Effector memory CD4-positive, alpha-beta T cell (primary cell): Measurements from ENCODE around the gene UQCRHL.
"Not testable (repeated sequence)": the region's sequence is repeated elsewhere in the genome, so short reads cannot be mapped to it uniquely, and the experiment has no call there.

Experiments used
- DNase-seq, 3 donors: peaks; one replicate each; pipeline ENCODE4 v3.0.0-alpha.2; 2020
- H3K27ac ChIP-seq: 2 replicates; pipeline ENCODE4 v1.7.0; 2013; ENCODE audit warnings: mild to moderate bottlenecking, low read length, moderate library complexity; ENCODE audit not compliant: insufficient read depth, poor library complexity, severe bottlenecking
- H3K27me3 ChIP-seq: replicated peaks from 2 replicates; pipeline ENCODE4 v1.7.0; 2013; ENCODE audit warnings: mild to moderate bottlenecking, low read length; ENCODE audit not compliant: insufficient read depth, control insufficient read depth, poor library complexity, severe bottlenecking
- H3K36me3 ChIP-seq: 2 replicates; pipeline ENCODE4 v1.7.0; 2013; ENCODE audit warnings: mild to moderate bottlenecking, low read length, moderate library complexity; ENCODE audit not compliant: control insufficient read depth, insufficient read depth
- H3K4me1 ChIP-seq: 2 replicates; pipeline ENCODE4 v1.7.0; 2013; ENCODE audit warnings: low read length, mild to moderate bottlenecking; ENCODE audit not compliant: control insufficient read depth, insufficient read depth, poor library complexity, severe bottlenecking
- H3K4me3 ChIP-seq: 2 replicates; pipeline ENCODE4 v1.7.0; 2013; ENCODE audit warnings: low read length, low read depth, mild to moderate bottlenecking; ENCODE audit not compliant: insufficient read depth, poor library complexity, severe bottlenecking
- H3K9me3 ChIP-seq: 2 replicates; pipeline ENCODE4 v1.7.0; 2013; ENCODE audit warnings: mild to moderate bottlenecking, low read length, moderate library complexity; ENCODE audit not compliant: control insufficient read depth

Gene UQCRHL

DNA sequence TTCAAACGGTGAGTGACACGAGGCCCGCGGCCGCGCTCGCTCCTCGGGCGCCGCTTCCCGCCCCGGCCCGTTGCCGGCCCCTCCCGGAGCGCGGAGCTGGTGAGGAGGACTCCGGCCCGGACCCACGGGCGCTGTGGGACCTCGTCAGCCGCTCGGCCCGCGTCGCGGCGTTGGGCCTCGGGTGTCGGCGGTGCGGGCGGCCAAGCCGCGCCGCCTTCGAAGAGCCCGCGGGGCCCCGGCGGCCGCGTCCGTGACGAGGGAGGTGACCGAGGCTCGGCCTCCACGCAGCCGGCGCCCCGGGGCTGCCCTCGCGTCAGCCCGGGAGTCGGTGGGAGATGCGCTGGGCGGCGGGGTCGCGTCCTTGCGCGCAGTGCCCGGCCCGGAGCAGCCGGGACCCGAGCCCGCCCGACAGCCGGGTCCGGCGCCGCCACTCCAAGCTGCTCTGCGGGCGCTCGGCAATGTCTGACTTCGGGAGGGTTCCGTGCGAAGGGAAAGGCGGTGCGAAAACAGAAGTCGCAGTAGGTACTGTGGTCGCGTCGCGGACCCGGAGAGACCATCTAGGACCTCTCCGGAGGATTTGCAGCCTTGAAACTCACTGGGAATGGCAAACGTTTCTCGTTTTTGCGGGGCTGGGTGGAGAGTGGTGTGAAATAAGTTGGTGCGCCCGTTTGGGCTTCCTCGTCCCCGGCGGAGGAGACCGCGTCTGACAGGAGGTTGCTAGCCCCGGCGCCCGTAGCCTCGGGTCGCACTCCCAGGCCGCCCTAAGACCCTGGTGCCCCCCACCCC is 40.9 kb upstream of the UQCRHL start:
- peaks cover 6% of the 10 kb centered on the region for H3K4me1 ChIP-seq
- H3K4me3 ChIP-seq = peak overlapping the region; percentile 82
- H3K27ac ChIP-seq = peak overlapping the region; percentile 91
- H3K36me3 ChIP-seq = no peaks in the 10 kb centered on the region
- H3K27me3 ChIP-seq = no peaks in the 10 kb centered on the region
- H3K9me3 ChIP-seq = no peaks in the 10 kb centered on the region
- DNase-seq = peak in 2 of 3 donors; percentile 24 to 27

DNA sequence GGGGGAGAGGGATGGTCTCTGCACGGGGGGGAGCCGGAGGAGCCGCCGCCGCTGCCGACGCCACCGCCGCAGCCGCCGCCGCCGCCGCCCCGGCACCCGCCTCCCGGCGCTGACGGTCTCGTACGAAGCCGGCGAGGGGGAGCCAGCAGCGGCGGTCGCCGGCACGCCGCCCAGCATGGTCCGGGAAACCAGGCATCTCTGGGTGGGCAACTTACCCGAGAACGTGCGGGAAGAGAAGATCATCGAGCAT is 40.4 kb upstream of the UQCRHL start:
- DNase-seq = no peak
- peak overlapping the region; percentile 82 for H3K4me3 ChIP-seq
- peaks cover 6% of the 10 kb centered on the region for H3K4me1 ChIP-seq
- H3K27me3 ChIP-seq = no peaks in the 10 kb centered on the region
- H3K9me3 ChIP-seq = no peaks in the 10 kb centered on the region
- H3K36me3 ChIP-seq = no peaks in the 10 kb centered on the region
- H3K27ac ChIP-seq = peak overlapping the region; percentile 91

DNA sequence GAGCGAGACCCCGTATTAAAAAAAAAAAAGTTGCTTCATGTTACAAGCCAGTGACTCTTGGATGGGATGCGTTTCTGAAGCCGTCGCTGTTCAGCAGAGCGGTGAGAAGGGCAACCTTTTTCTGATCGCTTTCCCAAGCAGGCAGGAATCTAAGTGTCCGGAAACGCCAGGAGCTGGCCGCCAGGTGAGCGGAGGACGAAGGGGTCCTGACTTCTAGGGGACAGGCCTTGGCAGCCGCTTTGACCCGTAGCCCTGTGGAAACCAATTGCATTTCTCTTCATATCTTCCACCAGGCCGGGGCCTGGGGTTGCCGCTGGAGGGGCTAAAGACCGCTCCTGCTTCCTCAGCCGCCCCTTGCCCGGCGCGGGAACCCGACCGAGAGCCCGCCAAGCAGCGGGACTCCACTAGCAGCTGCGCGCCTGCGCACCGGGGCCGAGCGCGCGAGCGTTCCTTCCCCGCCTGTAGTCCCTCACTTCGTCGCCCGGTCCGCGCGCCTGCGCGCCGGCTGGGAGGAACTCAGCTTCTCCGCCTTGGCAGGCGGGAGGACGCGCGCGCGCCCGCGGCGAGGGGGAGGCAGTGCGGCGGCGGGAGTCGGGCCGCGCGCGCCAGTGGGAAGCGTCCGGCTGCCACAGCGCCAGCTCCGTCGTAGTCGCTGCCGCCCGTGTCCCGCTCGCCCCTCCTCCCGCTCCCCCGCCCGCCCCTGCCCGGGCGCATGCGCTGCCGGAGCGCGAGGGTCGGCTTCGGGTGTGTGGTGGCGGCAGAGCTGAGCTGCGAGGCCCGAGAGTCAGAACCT is 39.8 kb upstream of the UQCRHL start, which contains the start of gene SPEN:
SPEN (plus strand) TSS at position 608 of the 793 bp plus-strand sequence. CDS start 361 bp downstream, outside the sequence.
- H3K27ac ChIP-seq = peak within 1 kb of the TSS; percentile 91
- no peaks in the 10 kb centered on the region for H3K36me3 ChIP-seq
- no peaks in the 10 kb centered on the region for H3K9me3 ChIP-seq
- DNase-seq = peak; percentile 95 to 98 (median 96)
- H3K27me3 ChIP-seq = no peaks in the 10 kb centered on the region
- peak within 1 kb of the TSS; percentile 90 for H3K4me3 ChIP-seq
- H3K4me1 ChIP-seq = peaks cover 6% of the 10 kb centered on the region

DNA sequence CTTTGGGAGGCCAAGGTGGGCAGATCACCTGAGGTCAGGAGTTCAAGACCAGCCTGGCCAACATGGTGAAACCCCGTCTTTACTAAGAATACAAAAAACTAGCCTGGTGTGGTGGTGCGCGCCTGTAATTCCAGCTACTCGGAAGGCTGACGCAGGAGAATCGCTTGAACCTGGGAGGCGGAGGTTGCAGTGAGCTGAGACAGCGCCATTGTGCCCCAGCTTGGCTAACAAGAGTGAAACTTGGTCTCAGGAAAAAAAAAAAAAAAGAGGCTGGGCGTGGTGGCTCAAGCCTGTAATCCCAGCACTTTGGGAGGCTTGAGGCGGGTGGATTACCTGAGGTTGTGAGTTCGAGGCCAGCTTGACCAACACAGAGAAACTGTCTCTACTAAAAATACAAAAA is 38.6 kb upstream of the UQCRHL start:
- not testable (repeated sequence) for H3K4me1 ChIP-seq, H3K4me3 ChIP-seq, DNase-seq, H3K9me3 ChIP-seq, H3K27ac ChIP-seq, H3K36me3 ChIP-seq, H3K27me3 ChIP-seq

DNA sequence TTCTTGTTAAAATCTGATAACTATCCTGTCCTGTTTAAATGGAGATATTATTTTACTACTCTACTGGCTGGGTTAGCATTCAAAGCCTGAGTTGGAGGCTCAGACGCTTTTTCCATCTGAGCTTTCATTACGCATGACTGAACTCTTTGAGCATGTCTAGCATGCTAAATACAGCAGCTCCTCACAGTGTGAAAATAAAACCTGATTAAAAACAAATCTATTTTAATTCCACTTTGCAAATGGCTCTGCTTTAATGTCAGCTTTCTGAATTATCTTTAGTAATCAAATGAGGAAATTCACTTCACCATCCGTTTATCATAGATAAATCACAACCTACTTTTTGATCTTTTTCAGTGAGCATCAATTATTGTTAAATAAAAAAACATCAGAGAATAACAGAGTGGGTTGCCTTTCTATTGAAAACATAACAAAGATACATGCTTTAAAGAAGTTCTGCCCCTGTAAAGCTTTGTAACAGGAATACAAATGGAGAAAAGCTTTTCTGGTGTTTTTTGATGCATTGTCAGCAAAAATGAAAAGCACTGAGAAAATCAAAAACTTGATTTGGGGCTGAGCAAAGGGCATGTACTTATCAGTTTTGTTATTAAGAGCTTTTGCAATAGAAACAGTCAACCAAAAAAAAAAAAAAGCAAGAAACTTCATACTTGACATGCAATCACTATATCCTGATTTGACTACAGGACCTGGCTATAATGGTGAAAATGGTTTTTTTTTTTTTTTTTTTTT is 36.5 kb upstream of the UQCRHL start:
- no peaks in the 10 kb centered on the region for H3K27me3 ChIP-seq
- H3K9me3 ChIP-seq = no peaks in the 10 kb centered on the region
- no peak overlapping the region for H3K4me3 ChIP-seq
- H3K36me3 ChIP-seq = no peaks in the 10 kb centered on the region
- no peak overlapping the region for H3K27ac ChIP-seq
- DNase-seq = no peak
- no peaks in the 10 kb centered on the region for H3K4me1 ChIP-seq

DNA sequence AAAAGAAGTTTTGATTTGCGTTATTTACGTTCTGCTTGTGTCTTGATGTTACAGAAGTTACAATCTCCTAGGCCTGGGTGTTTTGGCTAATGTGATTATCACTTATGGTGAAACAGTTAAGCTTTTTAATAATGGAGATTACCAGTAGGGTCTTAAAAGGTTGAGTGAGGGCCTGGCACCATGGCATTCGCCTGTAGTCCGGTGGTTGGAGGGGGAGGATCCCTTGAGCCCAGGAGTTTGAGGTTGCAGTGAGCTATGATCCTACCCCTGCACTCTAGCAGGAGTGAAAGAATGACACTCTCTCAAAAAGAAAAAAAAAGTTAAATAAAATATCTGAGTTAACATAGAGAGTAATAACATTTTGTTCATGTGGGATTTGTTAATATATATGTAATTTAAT is 31.3 kb upstream of the UQCRHL start:
- no peak overlapping the region for H3K27ac ChIP-seq
- H3K36me3 ChIP-seq = no peaks in the 10 kb centered on the region
- no peaks in the 10 kb centered on the region for H3K27me3 ChIP-seq
- no peak overlapping the region for H3K4me3 ChIP-seq
- H3K9me3 ChIP-seq = no peaks in the 10 kb centered on the region
- peaks cover 3% of the 10 kb centered on the region for H3K4me1 ChIP-seq
- no peak for DNase-seq

DNA sequence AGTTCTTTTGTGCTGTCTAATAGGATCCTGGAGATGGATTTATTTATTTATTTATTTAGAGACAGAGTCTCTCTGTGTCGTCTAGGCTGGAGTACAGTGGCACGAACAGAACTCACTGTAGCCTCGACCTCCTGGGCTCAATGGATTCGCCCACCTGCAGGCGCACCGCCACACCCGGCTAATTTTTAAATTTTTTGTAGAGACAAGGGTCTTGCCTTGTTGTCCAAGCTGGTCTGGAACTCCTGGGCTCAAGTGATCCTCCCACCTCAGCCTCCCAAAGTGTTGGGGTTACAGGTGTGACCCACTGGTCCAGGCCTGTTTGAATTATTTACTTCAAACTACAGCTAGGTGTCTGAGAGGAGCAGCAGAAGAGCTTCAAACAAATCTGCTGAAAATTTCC is 30.5 kb upstream of the UQCRHL start:
- Histone ChIP-seq H3K9me3 (no peaks in the 10 kb centered on the region), H3K27me3 (no peaks in the 10 kb centered on the region), H3K27ac (no peak overlapping the region), H3K4me3 (no peak overlapping the region), H3K4me1 (peaks cover 3% of the 10 kb centered on the region), H3K36me3 (no peaks in the 10 kb centered on the region)
- DNase-seq = no peak

DNA sequence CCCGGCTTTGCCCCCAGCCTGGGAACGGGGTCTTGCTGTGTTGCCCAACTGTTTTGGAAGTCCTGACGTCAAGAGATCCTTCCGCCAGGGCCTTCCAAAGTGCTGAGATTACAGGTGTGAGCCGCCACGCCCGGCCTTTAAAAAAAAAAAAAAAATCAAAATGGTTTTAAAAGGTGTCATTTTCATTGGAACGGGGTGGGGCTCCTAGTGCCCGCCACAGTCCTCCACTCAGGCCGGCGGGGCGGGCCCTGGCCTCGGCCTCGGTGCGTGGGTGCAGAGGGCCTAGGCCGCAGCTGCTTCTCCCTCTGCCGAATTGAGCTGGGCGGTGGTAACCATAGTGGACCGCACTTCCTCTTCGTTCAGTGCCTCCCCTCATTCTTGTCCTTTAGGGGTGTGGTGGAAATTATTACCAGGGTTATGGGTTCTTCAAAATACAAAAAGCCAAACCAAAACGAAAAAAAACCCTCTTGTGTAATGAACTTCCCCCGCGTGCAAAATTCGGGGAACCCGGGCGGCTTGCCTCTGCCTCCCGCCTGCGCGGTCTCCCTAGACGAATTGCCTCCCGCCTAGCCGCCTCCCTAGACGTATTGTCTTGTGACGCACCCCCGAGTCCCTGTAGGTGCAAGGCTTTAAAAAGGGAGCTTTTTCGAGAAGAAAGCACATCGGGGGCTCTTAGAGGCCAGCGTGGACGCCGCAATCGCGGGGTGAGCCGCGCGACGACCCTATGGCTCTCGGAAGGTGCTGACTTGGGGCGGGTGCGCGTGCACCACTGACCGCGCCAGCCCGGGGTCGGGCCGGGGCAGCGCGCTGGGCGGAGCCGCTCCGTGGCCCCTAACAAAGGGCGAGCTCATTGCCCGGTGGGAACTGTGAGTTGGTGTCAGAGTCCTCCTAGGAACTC is 29.6 kb upstream of the UQCRHL start:
- H3K4me3 ChIP-seq = no peak overlapping the region
- H3K4me1 ChIP-seq = peaks cover 3% of the 10 kb centered on the region
- H3K27ac ChIP-seq = peak overlapping the region; percentile 99
- peak; percentile 12 to 65 (median 23) for DNase-seq
- no peaks in the 10 kb centered on the region for H3K27me3 ChIP-seq
- H3K36me3 ChIP-seq = no peaks in the 10 kb centered on the region
- H3K9me3 ChIP-seq = no peaks in the 10 kb centered on the region

DNA sequence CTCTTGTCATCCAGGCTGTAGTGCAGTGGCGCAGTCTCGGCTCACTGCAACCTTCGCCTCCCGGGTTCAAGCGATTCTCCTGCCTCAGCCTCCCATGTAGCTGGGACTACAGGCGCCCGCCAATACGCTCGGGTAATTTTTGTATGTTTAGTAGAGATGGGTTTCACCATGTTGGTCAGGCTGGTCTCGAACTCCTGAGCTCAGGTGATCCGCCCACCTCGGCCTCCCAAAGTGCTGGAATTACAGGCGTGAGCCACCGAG is 29.0 kb upstream of the UQCRHL start:
- H3K36me3 ChIP-seq, H3K4me1 ChIP-seq, DNase-seq, H3K27me3 ChIP-seq, H3K9me3 ChIP-seq: not testable (repeated sequence)
- H3K4me3 ChIP-seq = peak overlapping the region; percentile 92
- H3K27ac ChIP-seq = peak overlapping the region; percentile 99
